Muscle layer of duodenum (tissue), 2 donors: Measurements from ENCODE around the gene DUSP1.

ENCODE experiments used
- H3K27ac ChIP-seq: one replicate; pipeline ENCODE4 v1.7.0; 2013; ENCODE audit warnings: mild to moderate bottlenecking, low read length
- H3K27me3 ChIP-seq: one replicate; pipeline ENCODE4 v1.7.0; 2013; ENCODE audit warnings: low read depth, mild to moderate bottlenecking, control low read depth, low read length
- H3K36me3 ChIP-seq, 2 donors: one replicate each; pipeline ENCODE4 v1.7.0; 2013; ENCODE audit warnings: low read length in 2 of 2, control low read depth in 1 of 2, mild to moderate bottlenecking in 1 of 2; ENCODE audit not compliant: insufficient read depth in 2 of 2, control insufficient read depth in 1 of 2
- H3K4me1 ChIP-seq, 2 donors: one replicate each; pipeline ENCODE4 v1.7.0; 2013; ENCODE audit warnings: low read length in 2 of 2, mild to moderate bottlenecking in 2 of 2, control low read depth in 1 of 2, moderate library complexity in 1 of 2; ENCODE audit not compliant: insufficient read depth in 2 of 2, control insufficient read depth in 1 of 2
- H3K4me3 ChIP-seq, 2 donors: one replicate each; pipeline ENCODE4 v1.7.0; 2013; ENCODE audit warnings: low read length in 2 of 2, low read depth in 1 of 2, mild to moderate bottlenecking in 1 of 2
- H3K9me3 ChIP-seq, 2 donors: one replicate each; pipeline ENCODE4 v1.7.0; 2013; ENCODE audit warnings: low read length in 2 of 2, control low read depth in 1 of 2, mild to moderate bottlenecking in 1 of 2; ENCODE audit not compliant: control insufficient read depth in 1 of 2
- donor health status: healthy.

Gene DUSP1

DNA sequence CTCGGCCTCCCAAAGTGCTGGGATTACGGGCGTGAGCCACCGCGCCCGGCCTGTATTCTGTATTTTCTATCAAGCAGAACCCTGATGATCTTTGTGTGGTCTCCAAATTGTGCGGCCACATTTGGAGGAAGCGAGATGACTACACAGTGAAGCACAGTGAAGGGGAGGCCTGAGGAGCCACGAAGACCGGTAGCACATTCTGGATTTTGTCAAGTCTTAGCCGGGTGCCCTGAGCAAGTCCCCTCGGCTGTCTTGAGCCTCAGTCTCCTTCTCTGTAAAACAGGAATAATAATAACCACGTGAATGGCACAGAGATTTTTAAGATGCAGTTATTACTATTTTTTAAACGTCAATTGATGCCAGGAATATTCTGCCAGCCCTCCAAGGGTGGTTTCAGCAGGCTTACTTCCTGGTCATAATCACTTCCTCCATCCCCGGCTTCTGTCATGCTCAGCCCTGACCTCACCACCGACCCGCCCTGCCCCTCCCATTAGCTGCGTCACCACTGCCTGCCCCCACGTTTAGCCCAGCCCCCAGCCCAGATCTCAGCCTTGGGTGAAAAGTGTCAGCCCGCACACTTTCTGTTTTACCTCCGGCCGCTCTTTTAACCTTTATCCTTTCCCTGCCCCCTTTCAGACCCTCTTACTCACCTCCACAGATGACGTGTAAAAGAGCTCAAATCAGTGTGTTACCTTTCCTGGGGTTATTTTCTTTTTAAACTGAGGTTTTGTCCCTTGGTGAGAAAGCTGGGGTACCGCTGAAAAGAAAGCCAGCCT lies 36.1 kb upstream of the DUSP1 start:
- Histone ChIP-seq H3K9me3 (no peaks in the 10 kb centered on the region), H3K36me3 (no peaks in the 10 kb centered on the region), H3K4me3 (peak overlapping the region in 1 of 2 donors; percentile 53), H3K27me3 (no peaks in the 10 kb centered on the region), H3K4me1 (no peaks in the 10 kb centered on the region), H3K27ac (peak overlapping the region; percentile 95)

DNA sequence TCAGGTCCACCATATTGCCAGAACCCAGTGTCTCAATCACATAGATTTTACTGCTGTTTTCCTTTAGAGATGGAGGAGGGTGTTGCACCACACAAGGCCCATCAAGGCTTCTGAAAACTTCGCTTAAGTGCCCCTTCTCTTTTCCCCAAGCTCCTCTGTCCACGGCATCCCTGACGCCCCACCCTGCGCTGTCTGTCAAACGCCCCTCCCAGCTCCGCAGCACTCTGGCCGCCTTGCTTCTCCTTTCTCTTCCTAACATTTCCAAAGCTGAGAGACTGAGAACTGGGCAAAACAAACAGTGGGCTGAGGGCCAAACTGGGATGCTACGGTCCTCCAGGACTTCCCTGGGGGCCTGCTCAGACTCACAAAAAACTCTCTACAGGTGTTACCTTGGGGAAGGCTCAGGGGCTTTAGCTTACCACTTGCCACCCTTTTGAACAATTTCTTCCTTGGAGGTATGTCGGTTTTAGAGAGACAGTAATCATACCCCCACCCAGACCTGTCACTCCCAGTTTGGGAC lies 34.8 kb upstream of the DUSP1 start:
- H3K4me3 ChIP-seq: no peak overlapping the region
- no peaks in the 10 kb centered on the region for H3K27me3 ChIP-seq
- H3K4me1 ChIP-seq: no peaks in the 10 kb centered on the region
- H3K36me3 ChIP-seq: no peaks in the 10 kb centered on the region
- no peak overlapping the region for H3K27ac ChIP-seq
- no peaks in the 10 kb centered on the region for H3K9me3 ChIP-seq

DNA sequence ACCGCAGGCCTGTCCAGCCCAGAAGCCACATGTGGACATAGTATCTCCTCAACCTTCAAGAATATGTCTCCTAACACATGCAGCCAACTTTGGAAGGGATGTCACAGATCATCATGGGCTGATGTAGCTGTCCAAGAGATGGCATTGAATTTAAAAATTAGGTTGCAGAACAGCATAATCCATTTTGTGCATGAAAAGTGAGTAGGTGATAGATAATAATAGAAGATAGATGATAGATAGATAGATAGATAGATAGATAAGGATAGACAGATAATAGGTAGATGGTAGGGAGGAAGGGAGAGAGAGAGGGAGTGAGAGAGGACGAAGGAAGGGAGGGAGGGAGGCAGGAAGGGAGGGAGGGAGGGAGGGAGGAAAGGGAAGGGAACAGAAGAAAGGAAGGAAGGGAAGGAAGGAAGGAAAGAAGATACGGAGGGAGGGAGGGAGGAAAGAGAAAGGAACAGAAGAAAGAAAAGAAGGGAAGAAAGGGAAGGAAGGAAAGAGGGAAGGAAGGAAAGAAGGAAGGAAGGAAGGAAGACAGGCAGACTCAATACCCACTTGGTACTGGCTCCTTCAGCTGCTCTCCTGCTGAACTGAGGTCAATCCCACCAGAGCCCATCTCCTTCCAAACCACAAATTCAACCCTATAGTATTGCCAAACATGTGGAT lies 34.2 kb upstream of the DUSP1 start:
- Histone ChIP-seq H3K9me3 (no peaks in the 10 kb centered on the region), H3K27ac (no peak overlapping the region), H3K36me3 (no peaks in the 10 kb centered on the region), H3K27me3 (no peaks in the 10 kb centered on the region), H3K4me1 (no peaks in the 10 kb centered on the region), H3K4me3 (no peak overlapping the region)

DNA sequence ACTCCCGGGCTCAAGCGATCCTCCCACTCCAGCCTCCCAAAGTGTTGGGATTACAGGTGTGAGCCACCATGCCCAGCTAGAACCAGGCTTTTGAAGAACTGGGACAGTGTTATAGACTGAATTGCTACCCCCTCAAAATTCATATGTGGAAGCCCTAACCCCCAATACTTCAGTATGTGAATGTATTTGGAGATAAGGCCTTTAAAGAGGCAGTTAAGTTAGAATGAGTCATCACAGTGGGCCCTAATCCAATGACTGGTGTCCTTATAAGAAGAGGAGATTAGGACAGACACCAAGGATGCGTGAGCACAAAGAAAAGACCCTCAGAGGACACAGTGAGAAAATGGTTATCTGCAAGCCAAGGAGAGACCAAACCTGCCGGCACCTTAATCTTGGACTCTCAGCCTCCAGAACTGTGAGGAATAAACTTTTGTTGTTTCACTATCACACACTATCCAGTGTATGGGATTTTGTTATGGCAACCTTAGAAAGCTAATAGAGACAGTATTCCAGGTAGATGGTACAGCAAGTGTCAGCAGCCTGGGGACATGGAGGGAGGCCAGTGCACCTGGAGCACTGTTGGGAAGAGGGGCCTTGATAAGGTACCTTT lies 31.7 kb upstream of the DUSP1 start:
- no peaks in the 10 kb centered on the region for H3K9me3 ChIP-seq
- no peaks in the 10 kb centered on the region for H3K27me3 ChIP-seq
- H3K36me3 ChIP-seq: no peaks in the 10 kb centered on the region
- H3K27ac ChIP-seq: no peak overlapping the region
- no peak overlapping the region for H3K4me3 ChIP-seq
- H3K4me1 ChIP-seq: peaks cover 0 to 4% of the 10 kb centered on the region in 2 donors

DNA sequence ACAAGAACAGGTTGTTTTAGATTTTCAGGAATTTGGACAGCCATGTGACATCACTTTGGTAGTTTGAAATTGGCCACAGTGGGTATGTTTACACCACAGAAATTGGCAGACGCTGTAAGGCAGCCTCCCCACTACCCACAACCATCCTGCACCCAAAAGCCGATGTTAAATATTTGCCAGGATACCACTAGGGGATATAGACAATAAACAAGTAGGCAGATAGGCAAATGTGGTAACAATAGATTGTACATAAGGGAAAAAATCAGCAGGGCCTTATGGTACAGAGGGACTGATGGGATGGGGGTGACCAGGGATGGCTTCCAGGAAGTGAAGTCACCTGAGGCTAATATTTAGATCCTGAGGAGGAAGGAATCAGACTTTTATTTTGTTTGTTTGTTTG lies 31.1 kb upstream of the DUSP1 start:
- Histone ChIP-seq H3K27me3 (no peaks in the 10 kb centered on the region), H3K9me3 (no peaks in the 10 kb centered on the region), H3K4me3 (no peak overlapping the region), H3K4me1 (peaks cover 0 to 8% of the 10 kb centered on the region in 2 donors), H3K36me3 (no peaks in the 10 kb centered on the region), H3K27ac (no peak overlapping the region)

DNA sequence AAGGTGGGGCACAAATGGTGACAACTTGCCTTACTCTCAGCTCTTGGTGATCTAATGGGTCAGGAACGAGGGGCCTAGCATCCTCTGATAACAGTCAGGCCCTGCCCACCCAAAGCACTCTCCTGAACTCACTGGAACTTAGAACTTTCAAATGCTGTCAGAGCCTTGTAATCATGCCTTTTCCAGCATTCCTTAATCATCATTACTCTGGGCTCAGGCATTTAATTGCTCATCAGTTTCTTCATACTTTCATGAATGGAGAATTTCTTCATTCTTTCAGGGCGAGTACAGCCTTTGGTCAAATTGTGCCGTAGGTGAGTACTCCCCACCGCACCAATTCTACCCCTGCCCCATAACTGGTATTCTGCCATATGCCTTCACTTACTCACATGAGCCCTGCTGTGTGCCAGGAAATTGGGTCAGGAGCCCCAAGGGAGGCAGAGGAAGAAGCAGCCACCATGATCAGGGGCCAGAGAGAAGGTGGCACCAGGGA lies 30.2 kb upstream of the DUSP1 start:
- no peaks in the 10 kb centered on the region for H3K36me3 ChIP-seq
- no peak overlapping the region for H3K4me3 ChIP-seq
- peaks cover 0 to 8% of the 10 kb centered on the region in 2 donors for H3K4me1 ChIP-seq
- peak overlapping the region; percentile 37 for H3K27ac ChIP-seq
- H3K9me3 ChIP-seq: no peaks in the 10 kb centered on the region
- H3K27me3 ChIP-seq: no peaks in the 10 kb centered on the region

DNA sequence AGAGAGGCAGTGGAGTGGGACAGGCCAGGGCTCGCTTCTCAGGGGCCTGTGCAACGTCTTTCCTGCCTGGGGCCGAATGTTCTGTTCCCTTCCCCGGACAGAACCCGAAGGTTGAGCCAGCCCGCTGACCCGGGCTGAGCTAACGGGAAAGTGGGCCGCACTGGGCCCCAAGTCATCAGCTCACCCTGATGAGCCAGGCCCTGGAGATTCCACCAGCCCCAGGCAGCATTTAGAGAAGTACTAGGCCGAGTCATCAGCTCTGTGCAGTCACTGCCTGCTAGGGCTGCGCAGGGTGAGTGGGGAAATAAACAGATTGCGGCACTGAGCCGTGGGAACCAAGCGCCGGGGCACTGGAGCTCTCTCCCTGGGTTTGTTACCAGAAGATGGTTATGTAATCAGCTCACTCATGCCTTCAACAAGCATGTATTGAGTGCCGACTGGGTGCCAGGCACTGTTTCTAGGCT lies 29.1 kb upstream of the DUSP1 start:
- H3K4me3 ChIP-seq: no peak overlapping the region
- H3K9me3 ChIP-seq: no peaks in the 10 kb centered on the region
- H3K27ac ChIP-seq: peak overlapping the region; percentile 78
- no peaks in the 10 kb centered on the region for H3K36me3 ChIP-seq
- no peaks in the 10 kb centered on the region for H3K27me3 ChIP-seq
- H3K4me1 ChIP-seq: peaks cover 0 to 8% of the 10 kb centered on the region in 2 donors

DNA sequence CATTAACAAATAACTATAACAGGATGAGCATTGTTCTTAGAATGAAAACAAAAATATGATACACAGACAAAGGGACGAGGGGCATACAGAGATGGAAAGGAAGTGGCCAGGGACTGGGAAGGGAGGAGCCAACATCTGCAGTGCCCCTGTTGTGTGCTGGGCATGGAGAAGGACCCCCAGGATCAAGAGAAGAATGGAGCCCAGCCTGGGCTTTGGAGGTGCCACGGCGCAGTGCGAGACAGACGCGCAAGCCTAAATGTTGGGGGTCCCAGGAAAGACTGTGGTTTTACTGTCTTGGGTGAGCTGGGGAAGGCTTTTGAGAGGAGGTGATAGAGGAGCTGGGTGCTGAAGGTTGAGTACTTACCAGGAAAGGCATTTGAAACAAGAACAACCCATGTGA lies 28.4 kb upstream of the DUSP1 start:
- Histone ChIP-seq H3K4me3 (no peak overlapping the region), H3K27me3 (no peaks in the 10 kb centered on the region), H3K36me3 (no peaks in the 10 kb centered on the region), H3K4me1 (peaks cover 0 to 8% of the 10 kb centered on the region in 2 donors), H3K27ac (peak overlapping the region; percentile 78), H3K9me3 (no peaks in the 10 kb centered on the region)

DNA sequence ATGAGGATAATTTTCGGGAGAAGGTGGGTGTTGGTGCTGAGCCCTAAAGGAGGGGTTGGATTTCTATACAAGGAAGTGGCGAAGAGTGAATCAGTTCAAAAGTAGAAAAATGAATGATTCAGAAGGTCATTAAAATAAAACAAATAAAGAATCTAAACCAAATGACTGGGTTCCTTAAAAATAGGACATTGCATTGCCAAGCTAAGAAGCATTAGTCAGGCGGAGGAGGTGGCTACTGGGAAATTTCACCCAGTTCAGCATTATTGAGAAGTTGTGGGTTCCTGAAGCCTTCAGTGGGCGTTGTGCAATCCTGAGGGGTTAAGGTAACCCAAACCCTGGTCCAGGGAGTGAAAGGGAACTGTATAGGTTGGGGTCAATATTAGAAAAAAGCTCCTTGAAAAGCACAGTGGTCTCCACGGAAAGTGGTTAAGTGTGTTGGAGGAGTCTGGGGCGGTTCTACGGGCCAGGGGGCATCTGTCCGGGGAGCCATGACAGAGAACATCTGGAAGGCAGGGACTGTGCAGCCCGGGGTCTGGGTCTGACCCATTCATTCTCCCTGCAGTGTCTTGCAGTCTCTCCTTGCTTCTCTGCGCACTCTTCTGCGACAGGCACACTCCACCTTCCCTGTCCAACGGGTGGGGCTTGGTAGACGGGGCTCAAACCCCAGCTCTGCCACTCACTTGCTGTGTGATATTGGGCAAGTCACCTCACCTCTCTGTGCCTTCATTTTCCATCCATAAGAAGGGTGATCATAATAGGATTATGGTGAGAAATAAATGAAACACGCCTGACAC lies 27.6 kb upstream of the DUSP1 start:
- no peaks in the 10 kb centered on the region for H3K27me3 ChIP-seq
- peaks cover 0 to 8% of the 10 kb centered on the region in 2 donors for H3K4me1 ChIP-seq
- peak overlapping the region; percentile 78 for H3K27ac ChIP-seq
- no peaks in the 10 kb centered on the region for H3K36me3 ChIP-seq
- no peaks in the 10 kb centered on the region for H3K9me3 ChIP-seq
- H3K4me3 ChIP-seq: no peak overlapping the region

DNA sequence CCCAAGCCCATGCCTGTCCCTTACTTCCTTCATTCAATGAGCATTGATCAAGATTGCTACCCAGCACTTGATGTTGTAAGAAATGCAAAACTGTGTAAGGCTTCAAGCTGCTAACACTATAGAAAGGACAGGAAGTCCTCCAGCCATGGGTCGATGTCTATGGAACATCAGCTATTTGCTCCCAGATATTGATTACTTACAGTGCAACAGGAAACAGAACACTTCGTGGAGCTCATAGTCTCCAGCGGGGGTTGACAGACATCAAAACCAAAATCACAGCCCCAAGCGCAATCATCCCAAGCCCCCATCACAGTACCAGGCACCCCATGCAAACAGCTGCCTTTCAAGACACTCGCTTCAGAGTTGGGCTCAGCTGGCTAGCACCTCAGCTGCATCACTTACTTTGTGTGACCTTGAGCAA lies 26.8 kb upstream of the DUSP1 start:
- H3K27me3 ChIP-seq: no peaks in the 10 kb centered on the region
- H3K4me1 ChIP-seq: peaks cover 0 to 8% of the 10 kb centered on the region in 2 donors
- no peaks in the 10 kb centered on the region for H3K9me3 ChIP-seq
- H3K4me3 ChIP-seq: no peak overlapping the region
- H3K36me3 ChIP-seq: no peaks in the 10 kb centered on the region
- H3K27ac ChIP-seq: peak overlapping the region; percentile 78
